ENCODE data around the gene SDK1.
"Not testable (repeated sequence)": the region's sequence is repeated elsewhere in the genome, so short reads cannot be mapped to it uniquely, and the experiment has no call there.

The SDK1 gene

DNA sequence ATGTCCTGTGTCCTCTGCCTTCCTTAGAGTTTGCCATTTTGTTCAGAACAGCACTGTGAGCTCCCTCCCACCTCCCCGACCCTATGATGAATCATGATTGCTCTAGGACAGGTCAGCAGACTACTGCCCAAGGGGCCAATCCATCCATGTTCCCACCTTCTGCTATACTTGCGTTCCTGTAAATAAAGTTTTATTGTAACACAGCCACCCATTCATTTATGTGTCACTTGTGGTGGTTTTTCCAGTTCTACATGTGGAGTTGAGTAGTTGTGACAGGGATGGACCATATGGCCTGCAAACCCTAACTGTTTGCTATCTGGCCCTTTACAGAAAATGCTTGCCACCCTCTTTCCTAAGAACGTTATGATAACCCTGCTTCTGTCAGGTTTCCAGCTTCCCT, 387.8 kb downstream of the SDK1 start:
- no peak for DNase-seq (ENCODE audit: low spot score)
- TF ChIP-seq, protein P1, sequence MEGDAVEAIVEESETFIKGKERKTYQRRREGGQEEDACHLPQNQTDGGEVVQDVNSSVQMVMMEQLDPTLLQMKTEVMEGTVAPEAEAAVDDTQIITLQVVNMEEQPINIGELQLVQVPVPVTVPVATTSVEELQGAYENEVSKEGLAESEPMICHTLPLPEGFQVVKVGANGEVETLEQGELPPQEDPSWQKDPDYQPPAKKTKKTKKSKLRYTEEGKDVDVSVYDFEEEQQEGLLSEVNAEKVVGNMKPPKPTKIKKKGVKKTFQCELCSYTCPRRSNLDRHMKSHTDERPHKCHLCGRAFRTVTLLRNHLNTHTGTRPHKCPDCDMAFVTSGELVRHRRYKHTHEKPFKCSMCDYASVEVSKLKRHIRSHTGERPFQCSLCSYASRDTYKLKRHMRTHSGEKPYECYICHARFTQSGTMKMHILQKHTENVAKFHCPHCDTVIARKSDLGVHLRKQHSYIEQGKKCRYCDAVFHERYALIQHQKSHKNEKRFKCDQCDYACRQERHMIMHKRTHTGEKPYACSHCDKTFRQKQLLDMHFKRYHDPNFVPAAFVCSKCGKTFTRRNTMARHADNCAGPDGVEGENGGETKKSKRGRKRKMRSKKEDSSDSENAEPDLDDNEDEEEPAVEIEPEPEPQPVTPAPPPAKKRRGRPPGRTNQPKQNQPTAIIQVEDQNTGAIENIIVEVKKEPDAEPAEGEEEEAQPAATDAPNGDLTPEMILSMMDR (IDR thresholded peaks at IDR 0.05; ENCODE audit: extremely low read depth, missing control alignments) = no peak

DNA sequence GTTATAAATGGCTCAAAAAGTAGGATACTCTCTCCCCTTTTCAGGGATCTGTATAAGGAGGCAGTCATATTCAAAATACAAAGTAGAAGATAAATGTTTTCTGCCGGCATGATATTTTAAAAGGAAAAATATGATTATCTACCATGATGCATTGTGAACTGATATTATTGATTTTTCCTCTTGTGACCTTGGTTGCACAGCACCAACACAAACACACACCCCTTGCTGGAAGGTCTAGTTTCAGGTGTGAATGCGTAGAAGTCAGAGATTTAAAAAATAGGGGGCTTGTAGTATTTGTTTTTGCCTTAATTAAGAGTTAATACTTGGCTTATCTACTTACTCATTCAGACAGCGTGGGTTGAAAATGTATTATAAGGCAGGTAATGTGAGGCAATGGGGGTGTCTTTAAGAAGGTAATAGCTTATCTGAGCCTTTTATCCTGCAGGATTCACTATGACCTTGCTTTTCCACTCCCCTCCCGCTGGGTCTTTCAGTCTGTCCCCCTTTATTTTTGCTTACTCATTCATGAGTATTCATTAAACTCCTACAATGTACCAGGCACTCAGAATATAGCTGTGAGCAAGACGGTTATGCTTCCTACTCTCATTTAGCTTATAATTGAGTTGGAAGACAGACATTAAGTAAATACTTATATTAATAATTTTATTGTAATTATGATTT, 390.6 kb downstream of the SDK1 start:
- TF ChIP-seq, protein P1 (IDR thresholded peaks at IDR 0.05; ENCODE audit: extremely low read depth, missing control alignments) = no peak
- no peak for DNase-seq (ENCODE audit: low spot score)

DNA sequence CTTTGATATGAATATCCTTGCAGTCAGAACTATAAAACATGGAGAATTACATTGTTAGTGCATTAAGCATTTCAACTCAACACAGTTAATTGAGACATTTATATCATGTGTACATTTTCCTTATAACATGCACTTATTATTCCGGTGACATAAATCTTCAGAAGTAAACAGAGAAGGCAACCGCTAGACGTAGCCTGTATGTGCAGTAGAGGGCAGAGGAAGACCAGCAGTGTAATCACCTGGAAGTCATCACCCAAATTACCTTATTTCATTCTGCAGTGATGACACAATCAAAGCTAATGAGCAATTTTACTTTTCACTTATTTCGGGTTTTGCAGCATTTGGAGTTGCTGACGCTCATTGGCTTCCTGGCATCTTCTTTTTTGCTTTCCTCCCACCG, 394.6 kb downstream of the SDK1 start:
- DNase-seq (ENCODE audit: low spot score) = no peak
- TF ChIP-seq, protein P1 (IDR thresholded peaks at IDR 0.05; ENCODE audit: extremely low read depth, missing control alignments) = no peak

DNA sequence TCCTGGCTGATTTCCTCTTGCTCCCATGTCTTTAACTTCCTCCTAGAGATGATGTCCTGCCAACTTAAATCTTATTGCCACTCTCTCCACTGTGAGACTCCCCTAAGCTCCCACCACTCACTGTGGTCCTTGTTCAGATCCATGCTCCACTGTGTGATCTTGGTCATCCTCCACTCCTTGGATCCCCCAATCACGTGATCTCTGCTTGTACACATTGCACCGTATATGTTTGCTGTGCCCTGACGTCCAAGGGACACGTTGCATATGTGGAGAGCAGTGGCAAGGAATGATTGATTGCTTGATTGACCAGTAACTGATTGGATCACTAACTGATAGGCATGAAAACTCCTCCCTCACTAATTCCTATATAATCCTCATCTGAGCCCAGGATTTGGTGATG, 395.1 kb downstream of the SDK1 start:
- DNase-seq (ENCODE audit: low spot score) = no peak
- TF ChIP-seq, protein P1 (IDR thresholded peaks at IDR 0.05; ENCODE audit: extremely low read depth, missing control alignments) = no peak

DNA sequence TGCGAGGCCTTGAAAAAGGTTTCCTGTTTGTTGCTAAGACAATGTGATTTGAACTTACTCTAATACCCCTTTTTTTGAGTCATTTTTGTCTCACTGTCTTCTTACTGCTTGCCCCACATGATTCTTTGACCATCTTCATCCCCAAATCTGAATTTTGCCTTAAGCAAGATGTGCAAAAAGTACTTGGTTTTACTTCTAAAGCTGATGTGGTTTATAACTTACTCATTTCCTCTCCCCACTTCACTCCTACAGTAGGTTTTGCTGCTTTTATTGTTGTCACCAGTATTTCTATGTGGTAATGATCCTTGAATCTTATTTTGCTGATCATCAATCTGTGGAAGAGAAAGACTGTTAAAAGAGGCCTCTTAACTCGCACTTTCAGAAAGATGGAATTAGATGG, 396.4 kb downstream of the SDK1 start:
- TF ChIP-seq, protein P1 (IDR thresholded peaks at IDR 0.05; ENCODE audit: extremely low read depth, missing control alignments) = no peak
- no peak for DNase-seq (ENCODE audit: low spot score)

DNA sequence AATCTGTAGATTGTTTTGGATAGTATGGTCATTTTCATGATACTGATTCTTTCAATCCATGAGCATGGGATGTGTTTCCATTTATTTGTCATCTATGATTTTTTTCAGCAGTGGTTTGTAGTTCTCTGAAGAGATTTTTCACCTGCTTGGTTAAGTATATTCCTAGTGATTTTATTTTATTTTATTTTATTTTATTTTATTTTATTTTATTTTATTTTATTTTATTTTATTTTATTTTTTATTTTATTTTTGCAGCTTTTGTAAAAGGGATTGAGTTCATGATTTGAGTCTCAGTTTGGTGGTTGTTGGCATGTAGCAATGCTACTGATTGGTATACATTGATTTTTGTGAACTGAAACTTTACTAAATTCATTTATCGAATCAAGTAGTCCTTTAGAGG, 404.2 kb downstream of the SDK1 start:
- TF ChIP-seq, protein P1 (IDR thresholded peaks at IDR 0.05; ENCODE audit: extremely low read depth, missing control alignments) = no peak
- no peak for DNase-seq (ENCODE audit: low spot score)

DNA sequence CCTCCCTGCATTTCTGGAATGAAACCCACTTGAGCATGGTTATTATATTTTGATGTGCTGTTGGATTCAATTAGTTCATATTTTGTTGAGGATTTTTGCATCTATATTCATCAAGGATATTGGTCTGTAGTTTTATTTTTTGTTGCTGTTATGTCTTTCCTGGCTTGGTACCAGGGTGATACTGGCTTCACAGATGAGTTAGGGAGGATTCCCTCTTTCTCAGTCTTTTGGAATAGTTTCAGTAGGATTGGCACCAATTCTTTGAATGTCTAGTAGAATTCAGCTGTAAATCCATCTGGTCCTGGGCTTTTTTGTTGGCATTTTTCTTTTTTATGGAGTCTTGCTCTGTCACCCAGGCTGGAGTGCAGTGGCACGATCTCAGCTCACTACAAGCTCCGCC, 405.0 kb downstream of the SDK1 start:
- not testable (repeated sequence) for DNase-seq (ENCODE audit: low spot score)

DNA sequence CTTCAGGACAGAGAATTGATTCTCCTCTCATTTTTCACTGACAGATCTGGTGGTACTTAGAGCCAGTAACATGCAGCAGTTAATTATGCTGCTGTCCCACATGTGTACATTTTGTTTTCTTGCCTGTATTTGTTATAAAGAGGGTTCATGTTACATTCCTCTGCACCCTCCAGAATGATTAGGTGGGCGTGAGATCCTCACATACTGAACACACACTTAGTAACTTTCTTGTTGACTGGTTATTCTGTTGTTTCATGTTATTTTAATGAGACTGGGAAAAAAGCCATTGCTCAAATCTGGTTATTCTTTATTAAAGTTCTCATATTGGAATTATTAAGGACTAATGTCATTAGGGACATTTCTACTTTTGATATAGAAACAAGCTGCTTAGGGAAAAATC, 409.1 kb downstream of the SDK1 start:
- TF ChIP-seq, protein P1 (IDR thresholded peaks at IDR 0.05; ENCODE audit: extremely low read depth, missing control alignments) = no peak

More for the DNA sequence above, 409.1 kb downstream of the SDK1 start:
- no peak for DNase-seq (ENCODE audit: low spot score)

Data from GM20000 (cell line).